Measurements from ENCODE around the gene PTPRN2. TPM values are rescaled to one million over a fixed set of nuclear protein-coding genes. Genes with fewer than 3 reads are reported as not detected.
"Not testable (repeated sequence)": the region's sequence is repeated elsewhere in the genome, so short reads cannot be mapped to it uniquely, and the experiment has no call there.

The PTPRN2 gene
- total RNA-seq, 1 donor from 2014 or later = 3.1 TPM

DNA sequence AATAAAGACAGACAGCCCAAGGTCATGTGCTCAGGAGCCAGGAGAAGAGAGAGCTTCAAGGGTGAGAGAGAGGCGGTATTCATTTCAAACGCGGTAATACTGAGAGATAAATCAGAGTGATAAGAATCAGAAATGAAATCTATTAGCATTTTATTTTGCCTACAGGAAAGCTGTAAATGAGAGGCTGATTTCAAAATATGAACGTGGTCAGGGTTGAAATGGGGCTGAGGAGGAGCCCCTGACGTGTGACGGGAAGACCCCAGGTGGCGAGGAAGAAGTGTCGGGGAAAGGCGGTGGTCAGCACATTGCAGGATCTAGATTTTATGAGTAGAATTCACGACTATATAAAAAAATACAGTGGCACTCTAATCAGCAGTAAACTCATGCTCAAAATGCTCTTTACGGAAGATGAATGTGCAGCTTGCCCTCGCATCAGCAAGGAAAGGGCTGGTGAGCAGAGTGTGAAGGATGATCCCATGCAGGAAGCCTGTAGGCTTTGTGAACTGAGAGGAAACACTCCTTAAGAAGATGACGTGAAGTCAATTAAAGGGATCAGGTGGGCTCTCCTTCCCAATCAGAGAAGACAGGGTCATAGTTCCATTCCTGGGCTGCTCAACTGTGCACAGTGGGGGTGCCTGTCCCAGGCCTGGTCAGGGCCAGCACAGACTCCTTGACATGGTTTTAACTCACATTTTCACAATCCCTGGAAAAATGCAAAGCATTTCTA lies 360.2 kb downstream of the PTPRN2 start:
- DNase-seq = no peak

DNA sequence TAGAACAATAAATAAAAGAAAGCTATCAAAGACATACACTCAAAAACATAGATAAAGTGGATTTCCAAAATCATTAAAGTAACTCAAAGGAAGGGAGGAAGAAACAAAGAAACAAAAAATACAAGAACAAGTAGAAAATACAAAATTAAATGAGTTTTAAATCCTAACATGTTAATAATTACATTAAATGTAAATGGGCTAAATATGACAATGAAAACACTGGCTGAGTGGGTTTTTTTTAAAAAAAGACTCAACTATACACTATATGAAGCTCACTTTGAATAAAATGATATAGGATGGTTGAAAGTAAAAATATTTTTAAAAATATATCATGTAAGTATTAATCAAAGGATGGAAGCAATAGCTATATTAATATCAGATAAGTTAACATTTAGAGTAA lies 371.4 kb downstream of the PTPRN2 start:
- no peak for DNase-seq

DNA sequence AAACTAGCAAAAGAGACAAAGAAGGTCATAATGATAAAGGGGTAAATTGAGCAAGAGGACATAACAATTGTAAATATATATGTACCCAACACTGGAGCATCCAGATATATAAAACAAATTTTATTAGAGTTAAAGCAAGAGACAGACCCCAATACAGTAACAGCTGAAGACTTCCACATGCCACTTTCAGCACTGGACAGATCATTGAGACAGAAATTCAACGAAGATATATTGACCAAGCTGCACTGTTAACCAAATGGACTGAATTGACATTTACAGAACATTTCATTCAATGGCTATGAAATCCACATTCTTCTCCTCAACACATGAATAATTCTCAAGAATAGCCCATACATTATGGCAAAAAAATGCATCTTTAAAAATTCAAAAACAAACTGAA lies 378.2 kb downstream of the PTPRN2 start:
- no peak for DNase-seq

DNA sequence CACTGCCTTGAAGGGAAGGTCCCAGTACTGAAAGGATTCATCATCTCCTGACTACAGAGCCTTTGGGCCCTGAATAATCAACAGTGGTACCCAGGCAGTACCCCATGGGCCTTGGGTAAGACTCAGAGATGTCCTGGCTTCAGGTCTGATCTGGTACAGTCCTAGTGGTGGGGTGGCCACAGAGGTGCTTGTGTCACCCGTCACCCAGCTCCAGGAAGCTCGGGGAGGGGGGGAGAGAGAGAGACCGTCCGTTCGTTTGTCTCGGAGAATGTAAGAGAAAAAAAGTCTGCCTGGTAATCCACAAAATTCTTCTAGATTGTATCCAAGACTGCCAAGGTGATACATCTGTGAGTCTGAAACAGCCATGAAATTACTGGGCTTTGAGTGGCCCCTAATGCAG lies 381.3 kb downstream of the PTPRN2 start:
- DNase-seq = no peak

DNA sequence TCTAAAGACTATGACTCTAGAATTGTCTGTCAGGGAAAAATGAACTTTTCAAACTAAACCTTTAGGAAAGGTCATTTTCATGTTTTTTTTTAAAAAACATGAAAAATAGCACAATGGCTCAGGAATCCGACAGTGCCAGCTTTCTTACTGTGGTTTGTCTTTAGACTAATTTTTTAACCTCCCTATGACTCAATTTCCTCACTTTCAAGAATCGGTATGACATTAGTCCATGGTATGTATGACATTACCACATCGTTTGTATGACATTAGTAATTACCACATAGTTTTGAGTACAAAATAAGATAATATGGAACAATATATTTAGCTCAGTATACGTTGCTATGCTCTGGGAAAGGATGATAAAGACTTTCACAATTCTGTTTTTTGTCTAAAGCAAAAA lies 383.2 kb downstream of the PTPRN2 start:
- DNase-seq = no peak

DNA sequence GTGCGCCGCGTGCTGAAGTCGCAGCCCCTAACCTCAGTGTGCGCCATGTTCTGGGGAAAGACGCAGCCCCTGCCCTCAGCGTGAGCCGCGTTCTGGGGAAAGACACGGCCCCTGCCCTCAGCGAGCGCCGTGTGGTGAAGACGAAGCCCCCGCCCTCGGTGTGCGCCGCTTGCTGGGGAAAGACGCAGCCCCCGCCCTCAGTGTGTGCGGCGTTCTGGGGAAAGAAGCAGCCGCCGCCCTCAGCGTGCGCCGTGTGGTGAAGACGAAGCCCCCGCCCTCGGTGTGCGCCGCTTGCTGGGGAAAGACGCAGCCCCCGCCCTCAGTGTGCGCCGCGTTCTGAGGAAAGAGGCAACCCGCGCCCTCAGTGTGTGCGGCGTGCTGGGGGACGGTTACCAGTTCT lies 383.7 kb downstream of the PTPRN2 start:
- DNase-seq = not testable (repeated sequence)

DNA sequence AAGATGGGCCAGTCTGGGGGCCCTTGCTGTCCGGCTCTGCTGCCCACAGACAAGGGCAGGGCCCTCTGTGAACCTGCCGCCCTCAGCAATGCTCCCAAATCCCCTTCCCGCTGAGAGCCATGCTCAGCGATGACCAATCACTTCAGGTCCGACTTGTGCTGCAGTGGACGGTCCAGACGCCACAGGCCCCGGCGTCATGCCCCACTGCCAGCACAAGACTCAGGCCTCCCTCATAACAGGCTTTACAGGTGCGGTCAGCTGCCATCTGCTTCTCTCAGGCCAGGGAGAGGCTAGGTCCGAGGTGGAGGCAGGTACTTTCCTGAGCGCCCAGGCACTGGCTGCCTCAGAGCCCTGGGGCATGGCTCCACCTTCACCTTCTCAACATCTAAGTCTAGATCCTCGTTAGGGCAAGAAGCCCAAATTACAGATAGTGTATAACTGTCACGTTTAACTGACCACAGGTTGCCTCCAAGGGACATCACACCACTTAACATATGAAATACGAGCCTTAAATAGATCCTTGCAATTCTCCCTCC lies 393.2 kb downstream of the PTPRN2 start:
- no peak for DNase-seq

DNA sequence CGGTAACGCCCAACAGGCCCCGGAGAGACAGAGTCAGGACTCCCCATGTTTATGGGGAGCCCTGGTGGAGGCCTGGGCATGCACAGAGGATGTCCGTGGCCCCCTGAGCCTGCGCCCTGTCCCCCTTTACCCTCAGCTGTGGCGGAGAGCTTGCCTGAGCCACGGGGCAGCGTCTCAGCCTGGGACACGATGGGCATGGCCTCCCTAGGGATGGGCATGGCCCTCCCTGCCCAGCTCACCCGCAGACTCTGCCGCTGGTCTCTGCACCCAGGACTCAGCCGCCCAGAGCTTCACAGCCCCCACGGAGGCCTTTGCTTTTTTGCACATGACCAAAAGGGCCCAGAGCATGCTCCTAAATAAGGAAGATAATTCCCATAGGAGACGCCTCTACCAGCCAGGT lies 394.2 kb downstream of the PTPRN2 start:
- no peak for DNase-seq

DNA sequence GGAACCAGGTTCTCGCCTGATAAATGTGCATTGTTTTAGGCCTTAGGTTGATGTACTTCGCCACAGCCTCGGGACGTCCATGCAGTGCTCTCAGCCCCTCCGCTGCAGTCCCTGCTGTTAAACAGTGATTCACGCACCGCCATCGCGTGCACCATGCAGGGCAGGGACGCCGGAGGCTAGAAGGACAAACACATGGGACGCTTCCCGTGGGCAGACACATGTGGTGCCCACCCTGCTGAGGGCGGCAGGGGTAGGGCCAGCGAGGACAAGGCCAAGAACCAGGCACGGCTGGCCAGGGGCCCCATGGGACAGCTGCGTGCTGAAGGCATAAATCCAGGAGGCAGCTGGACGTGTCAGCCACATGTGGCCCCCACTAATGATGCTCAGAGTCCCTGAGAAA lies 394.7 kb downstream of the PTPRN2 start:
- no peak for DNase-seq

DNA sequence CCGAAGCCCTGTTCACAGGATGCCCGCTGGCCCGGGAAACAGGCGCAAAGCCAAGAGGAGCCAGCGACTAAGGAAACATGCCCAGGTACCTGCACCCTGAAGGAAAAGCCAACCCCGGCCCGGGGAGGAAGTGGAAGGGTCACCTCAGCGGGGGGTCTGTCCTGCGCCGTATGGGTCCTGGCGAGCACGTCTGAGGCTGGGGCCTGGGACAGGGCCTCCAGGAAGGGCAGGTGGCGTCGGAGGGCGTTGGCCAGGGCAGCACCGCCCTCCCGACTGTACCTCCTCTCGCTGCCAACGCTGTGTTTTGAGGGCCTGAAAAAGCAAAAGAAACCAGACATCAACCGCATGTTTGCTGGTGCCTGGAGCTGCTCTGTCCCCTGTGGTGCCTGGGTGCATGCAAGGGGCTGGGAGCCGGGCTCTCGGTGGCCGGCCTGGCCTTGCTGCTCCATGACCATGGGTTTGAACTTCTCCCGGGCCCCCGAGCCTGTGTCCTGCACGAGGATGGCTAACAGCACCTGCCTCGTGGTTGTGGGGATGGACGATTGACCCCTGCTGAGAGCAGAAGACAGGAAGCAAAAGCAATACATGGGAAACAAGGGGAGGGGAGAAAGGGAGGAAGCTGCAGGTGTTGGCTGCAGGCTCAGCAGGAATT lies 395.3 kb downstream of the PTPRN2 start:
- no peak for DNase-seq

DNA sequence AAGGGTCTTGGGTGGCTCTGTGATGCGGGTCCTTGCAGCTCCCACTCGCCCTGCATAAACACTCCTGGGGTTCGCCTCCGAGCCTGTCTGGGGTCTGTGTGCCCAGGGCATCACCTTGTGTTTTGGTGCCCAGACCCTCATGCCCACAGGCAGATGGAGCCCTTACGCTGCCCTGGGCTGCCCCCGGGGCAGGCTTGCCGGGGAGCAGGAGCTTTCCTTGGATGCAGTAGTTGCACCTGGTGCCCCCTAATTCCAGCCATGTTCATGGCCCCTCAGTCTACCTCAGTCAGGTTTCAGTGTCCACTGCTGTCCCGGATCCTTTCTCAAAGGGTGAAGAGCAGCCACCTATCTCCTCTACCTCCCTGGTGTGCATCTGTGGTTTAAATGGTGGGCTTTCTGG lies 396.0 kb downstream of the PTPRN2 start:
- no peak for DNase-seq

DNA sequence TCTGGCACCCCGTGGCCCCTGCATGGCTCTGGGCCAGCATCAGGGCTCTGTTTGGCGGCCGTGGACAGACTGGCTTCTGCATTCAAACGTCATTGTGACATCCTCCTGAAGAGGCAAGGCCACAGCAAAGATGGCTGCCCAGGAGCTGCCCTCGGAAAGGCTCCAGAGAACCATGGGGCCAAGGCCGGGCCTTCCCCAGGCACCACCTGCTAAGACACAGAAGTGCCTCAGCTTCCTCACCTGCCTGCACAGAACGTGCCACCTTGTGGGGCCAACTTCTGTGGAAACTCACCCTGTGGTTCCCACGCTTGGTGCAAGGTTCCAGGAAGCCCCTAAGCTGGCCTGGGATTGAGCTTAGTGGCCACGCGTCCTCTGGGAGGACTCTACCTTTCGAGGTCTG lies 396.9 kb downstream of the PTPRN2 start:
- no peak for DNase-seq

DNA sequence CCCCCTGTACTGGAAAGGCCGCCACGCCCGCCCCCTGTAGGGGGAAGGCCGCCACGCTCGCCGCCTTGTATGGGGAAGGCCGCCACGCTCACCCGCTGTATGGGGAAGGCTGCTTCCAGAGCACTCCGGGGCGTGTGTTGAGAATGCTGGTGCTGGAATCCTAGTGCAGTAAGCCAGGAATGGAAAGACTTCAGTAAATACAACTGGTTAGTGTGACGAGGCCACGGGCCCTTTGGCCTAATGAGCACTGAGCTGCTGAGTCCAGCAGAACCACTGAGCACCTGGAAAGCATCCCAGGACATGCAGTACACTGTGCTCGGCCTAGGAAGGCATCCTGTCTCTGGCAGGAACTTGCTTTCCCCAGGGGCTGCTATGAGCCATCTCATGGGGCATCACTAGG lies 398.9 kb downstream of the PTPRN2 start:
- DNase-seq = no peak

DNA sequence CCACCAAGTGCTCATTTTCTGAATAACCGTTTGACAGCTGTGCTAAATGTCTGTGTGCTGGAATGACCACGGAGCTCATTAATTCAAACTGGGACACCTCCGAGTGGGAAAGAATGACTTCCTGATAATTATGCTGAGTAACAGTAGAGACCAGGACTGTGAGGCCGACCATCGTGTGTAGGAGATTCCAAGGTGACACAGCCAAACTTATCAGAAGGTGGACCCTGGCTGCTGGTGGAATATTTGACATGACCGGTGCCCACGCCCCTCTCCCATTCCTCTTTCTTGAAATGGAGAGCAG lies 400.0 kb downstream of the PTPRN2 start:
- no peak for DNase-seq

DNA sequence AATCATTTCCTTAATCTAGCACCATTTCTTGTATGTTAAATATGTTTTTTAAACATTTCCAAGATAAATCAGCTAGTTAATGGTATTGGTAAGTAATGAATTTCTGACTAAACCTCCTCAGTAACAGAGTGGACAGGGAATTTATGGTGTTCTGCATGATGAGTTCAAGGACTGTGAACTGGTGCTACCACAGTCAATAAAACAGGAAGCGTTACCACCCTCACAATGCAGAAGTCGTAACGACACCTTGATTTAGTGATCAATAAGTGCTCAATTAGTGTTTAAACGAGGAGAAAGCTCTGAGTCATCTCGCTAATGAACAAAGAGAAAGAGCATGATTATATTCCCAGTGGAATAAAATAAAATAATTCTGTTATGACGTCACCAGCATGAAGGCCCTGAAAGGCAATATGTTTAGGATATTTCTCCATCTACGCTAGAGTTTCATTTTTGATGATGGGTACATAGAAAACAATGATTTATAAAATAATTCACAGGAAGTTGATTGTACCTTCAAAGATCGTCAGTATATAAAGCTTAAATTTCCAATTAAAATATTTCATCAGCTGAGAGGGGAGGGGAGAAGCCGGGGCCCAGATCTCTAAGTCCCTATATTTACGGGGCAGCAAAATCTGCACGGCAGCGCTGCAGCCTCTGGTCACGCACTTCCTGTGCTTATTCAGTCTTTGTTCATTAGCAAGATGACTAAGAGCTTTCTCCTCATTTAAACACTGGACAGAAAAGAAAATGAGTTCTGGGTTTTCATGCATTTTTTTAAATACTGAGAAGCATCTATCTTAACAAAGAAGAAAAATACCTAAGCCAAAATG lies 400.5 kb downstream of the PTPRN2 start:
- DNase-seq = no peak

DNA sequence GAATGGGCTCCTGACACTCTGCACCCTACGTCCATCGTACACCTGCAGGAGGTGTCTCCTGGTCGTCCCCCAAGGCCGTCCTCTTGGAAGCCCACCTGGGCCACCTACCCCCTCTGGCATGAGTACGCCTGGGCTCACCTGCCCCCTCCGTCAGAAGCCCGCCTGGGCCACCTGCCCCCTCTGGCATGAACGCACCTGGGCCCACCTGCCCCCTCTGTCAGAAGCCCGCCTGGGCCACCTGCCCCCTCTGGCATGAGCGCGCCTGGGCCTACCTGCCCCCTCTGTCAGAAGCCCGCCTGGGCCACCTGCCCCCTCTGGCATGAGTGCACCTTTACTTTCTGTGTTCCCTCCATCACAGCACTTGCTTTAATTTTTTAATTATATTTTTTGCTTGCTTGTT lies 401.2 kb downstream of the PTPRN2 start:
- no peak for DNase-seq

DNA sequence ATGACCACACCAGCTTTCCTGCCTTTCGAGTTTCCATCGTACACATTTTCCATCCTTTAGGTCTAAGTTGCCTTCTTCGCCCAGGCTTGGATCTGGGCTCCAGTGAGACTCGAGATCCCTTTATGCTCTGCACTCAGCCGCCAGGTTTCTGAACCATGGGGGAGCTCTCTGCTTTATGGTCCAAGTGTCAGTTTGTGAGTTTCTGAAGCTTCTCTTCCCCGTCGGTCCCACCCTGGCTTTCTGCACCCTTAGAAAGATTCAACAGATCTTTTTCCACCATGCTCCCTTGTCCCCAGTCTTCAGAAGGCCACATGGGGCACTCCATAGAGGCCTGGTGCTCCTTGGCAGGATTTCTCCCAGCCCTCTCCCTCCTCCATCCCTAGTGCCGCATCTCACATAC lies 402.0 kb downstream of the PTPRN2 start:
- no peak for DNase-seq

DNA sequence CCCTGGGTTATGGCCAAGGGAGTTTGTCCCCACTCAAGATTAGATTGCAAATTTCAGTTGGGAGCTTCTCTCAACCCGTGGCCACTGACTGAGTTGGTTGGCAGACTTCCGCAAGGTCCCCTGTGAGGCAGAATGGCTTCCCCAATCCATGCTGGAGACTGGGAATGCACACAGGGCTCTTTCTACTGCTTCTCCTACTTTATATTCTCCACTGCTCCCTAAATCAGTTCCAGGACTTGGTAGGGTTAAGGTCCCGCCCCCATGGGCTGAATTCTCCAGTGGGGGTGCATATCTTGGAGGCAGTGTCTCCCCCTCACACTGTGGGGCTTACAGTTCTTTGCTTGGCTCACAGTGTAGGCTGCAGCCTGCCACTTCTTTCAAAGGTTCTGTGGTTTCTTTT lies 404.2 kb downstream of the PTPRN2 start:
- no peak for DNase-seq

DNA sequence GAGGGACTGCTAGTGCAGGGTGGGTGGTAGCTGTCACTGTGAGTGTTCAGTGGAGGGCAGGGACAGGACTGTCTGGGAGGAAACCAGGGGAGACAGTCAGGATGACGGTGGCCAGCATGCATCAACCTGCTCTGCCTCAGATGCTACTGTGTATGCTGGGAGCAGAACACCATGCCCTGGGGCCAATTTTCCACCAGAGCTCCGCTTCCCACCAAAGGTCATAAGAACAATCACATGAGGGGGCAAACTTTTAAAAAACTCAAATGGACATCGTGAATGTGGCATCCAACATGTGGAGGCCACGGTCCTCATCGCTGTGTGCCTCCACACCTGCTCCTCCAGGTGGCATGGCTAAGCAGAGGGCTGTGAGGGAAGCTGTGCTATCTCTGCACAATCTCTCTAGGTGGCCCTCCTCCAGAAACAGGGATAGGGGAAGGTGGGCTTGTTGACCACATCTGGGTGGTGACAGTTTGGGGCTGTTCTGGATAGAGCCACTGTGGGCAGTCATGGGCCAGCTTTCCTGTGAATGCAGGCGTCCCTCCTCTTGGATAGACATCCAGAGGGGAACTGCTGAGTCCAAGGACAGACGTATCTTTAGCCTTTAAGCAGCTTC lies 411.0 kb downstream of the PTPRN2 start:
- DNase-seq = no peak

DNA sequence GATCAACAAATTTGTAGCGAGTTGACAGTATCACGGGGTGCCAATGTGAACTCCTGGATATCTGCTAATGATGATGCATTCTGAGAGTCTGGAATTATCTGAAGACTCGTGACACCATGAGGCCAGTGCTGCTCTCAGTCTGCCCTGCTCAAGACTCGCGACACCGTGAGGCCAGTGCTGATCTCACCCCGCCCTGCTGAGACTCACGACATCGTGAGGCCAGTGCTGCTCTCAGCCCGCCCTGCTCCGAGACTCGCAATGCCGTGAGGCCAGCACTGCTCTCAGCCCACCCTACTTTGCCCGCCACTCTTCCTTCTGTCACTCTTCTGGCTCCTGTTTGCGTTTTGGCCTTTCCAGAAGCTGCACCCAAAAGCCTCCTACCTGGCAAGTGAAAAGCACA lies 411.8 kb downstream of the PTPRN2 start:
- no peak for DNase-seq

DNA sequence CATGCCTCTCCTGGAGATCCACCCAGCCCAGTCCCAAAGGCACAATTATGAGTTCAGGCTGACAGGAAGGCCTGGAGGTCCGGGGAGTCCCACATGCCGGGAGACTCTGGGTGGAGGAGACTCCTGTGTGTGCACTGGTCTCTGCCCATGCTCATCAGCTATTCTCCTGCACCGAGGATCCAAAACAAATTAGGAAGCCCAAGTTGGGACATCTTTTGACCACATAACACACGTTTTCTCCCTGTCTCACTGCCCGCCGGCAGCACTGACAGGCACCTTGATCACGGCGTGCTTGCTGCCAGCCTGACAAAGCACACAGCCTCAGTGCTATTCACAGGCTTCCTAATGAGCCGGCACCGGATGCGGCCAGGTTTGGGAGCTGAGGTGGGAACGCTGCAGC lies 412.7 kb downstream of the PTPRN2 start:
- no peak for DNase-seq

DNA sequence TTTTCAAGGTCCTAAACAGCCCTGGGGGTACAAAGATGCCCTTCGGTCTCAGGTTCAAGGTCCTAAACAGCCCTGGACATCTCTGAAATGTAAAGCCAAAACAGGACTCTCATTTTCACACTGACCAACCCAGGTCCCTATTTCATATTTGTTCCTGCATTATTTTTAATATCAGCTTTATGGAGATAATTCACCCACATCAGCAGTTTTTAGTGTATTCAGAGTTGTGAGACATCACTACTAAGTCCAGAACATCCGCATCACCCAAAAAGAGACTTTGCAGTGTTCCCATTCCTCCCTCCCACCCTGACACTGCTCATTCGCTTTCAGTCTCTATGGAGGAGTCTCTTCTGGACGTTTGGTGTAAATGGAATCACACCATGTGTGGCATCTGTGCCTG lies 420.2 kb downstream of the PTPRN2 start:
- DNase-seq = no peak
